BLaER1 treated with 17β-estradiol and CSF1 and Interleukin-3, amounts not matched to agents 10 nM and 100 nM (cell line): ENCODE data around the gene LAMA2.

ENCODE experiments used
- H3K27ac ChIP-seq, 11 experiments: shearing (Covaris generic); formaldehyde crosslinking; 2 replicates each; pipeline ENCODE4 v1.8.1; 2022
- H3K27me3 ChIP-seq, 11 experiments: shearing (Covaris generic); formaldehyde crosslinking; 2 replicates each; pipeline ENCODE4 v1.8.1; 2022
- H3K36me3 ChIP-seq, 11 experiments: shearing (Covaris generic); formaldehyde crosslinking; 2 replicates each; pipeline ENCODE4 v1.8.1; 2022
- H3K4me1 ChIP-seq, 10 experiments: shearing (Covaris generic); formaldehyde crosslinking; 2 replicates each; pipeline ENCODE4 v1.8.1; 2022
- H3K4me2 ChIP-seq, 11 experiments: shearing (Covaris generic); formaldehyde crosslinking; 2 replicates each; pipeline ENCODE4 v1.8.1; 2022
- H3K4me3 ChIP-seq, 10 experiments: shearing (Covaris generic); formaldehyde crosslinking; 2 replicates each; pipeline ENCODE4 v1.8.1; 2022
- H3K9ac ChIP-seq, 11 experiments: shearing (Covaris generic); formaldehyde crosslinking; 2 replicates each; pipeline ENCODE4 v1.8.1; 2022
- H3K9me3 ChIP-seq, 11 experiments: shearing (Covaris generic); formaldehyde crosslinking; replicated peaks in 1 of 11; 2 replicates each; pipeline ENCODE4 v1.8.1; 2022
- H4K20me1 ChIP-seq, 11 experiments: shearing (Covaris generic); formaldehyde crosslinking; 2 replicates each; pipeline ENCODE4 v1.8.1; 2022
- Cebpa-rat ChIP-seq, 11 experiments: shearing (Covaris generic); IDR thresholded peaks; 2 replicates each; pipeline ENCODE4 v1.8.1; 2022

LAMA2 gene

DNA sequence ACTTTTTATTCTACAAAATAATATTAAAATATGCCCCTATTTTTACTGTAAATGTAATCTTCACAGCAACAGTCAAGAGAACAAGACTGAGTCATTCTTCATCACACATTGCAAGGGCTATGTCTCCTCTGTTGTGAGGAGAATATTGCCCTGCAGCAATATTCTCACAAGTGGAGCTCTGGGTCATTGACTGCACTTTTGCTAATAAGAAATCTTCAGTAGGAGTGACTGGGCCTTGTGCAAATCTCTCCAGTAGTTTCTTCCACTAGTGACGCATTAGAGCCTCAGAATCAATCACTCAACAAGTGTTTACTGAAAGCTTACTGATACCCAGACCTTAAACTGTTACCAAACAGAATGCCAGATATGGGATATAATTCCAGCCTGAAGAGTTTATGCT is 49.1 kb downstream of the LAMA2 start:
- H3K4me3 ChIP-seq: no peak overlapping the region
- no peaks in the 10 kb centered on the region for H3K9me3 ChIP-seq
- H3K27me3 ChIP-seq: no peaks in the 10 kb centered on the region
- H3K4me2 ChIP-seq: no peak overlapping the region
- H3K27ac ChIP-seq: no peak overlapping the region
- no peaks in the 10 kb centered on the region for H3K4me1 ChIP-seq
- H3K36me3 ChIP-seq: no peaks in the 10 kb centered on the region
- H4K20me1 ChIP-seq: no peaks in the 10 kb centered on the region
- no peak overlapping the region for H3K9ac ChIP-seq
- no peak for TF ChIP-seq Cebpa-rat (IDR thresholded peaks at IDR 0.05)

GRCh38 chr6:128950864-128951263 is 67.9 kb downstream of the LAMA2 start:
- Histone ChIP-seq H3K27me3 (no peaks in the 10 kb centered on the region), H3K9ac (no peak overlapping the region), H3K36me3 (no peaks in the 10 kb centered on the region), H3K27ac (no peak overlapping the region), H3K4me2 (no peak overlapping the region), H3K4me3 (no peak overlapping the region), H3K4me1 (no peaks in the 10 kb centered on the region), H3K9me3 (no peaks in the 10 kb centered on the region), H4K20me1 (no peaks in the 10 kb centered on the region)
- TF ChIP-seq Cebpa-rat (IDR thresholded peaks at IDR 0.05): no peak

DNA sequence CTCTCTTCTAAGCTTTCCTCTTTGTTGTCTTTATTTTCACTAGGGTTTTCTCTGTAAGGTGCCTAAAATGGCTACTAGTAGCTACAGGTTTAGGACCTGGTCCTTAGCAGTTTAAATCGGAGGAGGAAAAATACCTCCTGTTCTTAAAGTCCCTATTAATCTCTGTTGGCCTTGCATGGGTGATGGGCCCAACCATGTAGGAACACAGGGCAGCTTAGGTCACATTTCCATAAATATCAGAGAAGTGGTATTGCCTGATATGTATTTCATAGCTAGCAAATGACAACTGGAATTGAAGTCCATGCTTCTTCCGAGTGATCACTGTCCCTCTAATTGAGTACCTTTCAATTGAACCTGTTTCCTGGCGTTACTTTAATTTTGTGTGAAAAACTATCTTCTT is 70.0 kb downstream of the LAMA2 start:
- no peaks in the 10 kb centered on the region for H3K9me3 ChIP-seq
- H3K4me3 ChIP-seq: no peak overlapping the region
- no peaks in the 10 kb centered on the region for H3K27me3 ChIP-seq
- no peak overlapping the region for H3K27ac ChIP-seq
- no peak overlapping the region for H3K4me2 ChIP-seq
- H3K4me1 ChIP-seq: no peaks in the 10 kb centered on the region
- no peak overlapping the region for H3K9ac ChIP-seq
- no peaks in the 10 kb centered on the region for H3K36me3 ChIP-seq
- no peaks in the 10 kb centered on the region for H4K20me1 ChIP-seq
- no peak for TF ChIP-seq Cebpa-rat (IDR thresholded peaks at IDR 0.05)

DNA sequence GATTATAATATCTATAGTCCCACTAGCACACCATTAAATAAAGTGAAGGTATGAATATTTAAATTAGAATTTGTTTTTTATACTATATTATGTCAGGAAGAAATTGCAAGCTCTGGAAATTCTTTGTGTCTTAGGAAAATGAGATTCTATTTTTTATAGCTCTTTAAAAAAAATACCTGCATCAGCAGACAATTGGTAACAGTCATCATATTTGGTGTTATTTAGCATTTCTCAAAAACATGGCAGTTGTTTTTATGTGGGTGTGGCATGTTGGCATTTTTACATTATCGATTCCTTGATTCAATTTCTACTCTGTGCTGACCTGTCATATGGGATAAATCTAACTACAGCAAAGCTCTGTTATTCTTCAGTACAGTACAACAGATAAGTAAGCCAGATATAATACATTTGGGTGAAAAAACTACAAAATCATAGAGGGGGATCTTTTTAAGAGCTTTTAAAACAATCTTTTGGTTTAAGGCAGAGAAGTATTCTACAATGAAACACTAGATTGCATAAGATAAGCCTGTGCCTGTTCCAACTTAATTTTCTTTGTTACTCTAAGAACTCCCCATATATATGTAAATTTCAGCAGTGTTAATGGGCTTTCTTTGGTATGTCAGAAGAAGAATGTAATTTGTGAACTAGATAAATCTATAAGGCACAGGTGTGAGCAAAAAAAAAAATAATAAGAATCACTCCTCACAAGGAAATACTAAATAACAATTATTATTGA is 71.5 kb downstream of the LAMA2 start:
- Histone ChIP-seq H3K27me3 (no peaks in the 10 kb centered on the region), H3K27ac (no peak overlapping the region), H3K9ac (no peak overlapping the region), H3K4me3 (no peak overlapping the region), H3K4me1 (no peaks in the 10 kb centered on the region), H3K36me3 (no peaks in the 10 kb centered on the region), H3K4me2 (no peak overlapping the region), H4K20me1 (no peaks in the 10 kb centered on the region), H3K9me3 (no peaks in the 10 kb centered on the region)
- no peak for TF ChIP-seq Cebpa-rat (IDR thresholded peaks at IDR 0.05)

GRCh38 chr6:128963561-128963960 is 80.6 kb downstream of the LAMA2 start:
- no peak overlapping the region for H3K9ac ChIP-seq
- no peak for TF ChIP-seq Cebpa-rat (IDR thresholded peaks at IDR 0.05)
- no peaks in the 10 kb centered on the region for H3K9me3 ChIP-seq

DNA sequence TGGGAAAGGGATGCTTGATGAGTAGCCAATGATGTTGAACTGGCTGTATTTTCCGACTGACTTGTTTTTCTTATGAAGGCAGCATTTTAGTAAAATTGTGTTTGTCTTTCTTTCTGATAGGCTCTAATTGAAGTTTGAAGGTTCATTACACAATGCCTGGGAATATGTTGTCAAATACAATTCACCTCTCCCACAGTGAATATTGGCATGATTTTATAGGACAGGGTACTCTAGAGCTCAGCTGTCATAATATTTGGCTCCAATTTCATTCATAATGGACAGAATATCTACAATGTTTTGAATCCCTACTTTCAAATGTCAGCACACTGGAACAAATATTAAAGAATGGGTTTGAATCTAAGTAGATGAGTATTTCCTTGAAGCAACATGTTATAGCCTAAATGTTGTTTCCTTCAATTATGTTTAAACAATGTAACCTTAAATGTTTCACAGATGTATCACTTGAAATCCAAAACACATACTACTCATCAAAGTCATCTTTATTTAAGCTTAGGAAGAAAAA is 81.4 kb downstream of the LAMA2 start:
- TF ChIP-seq Cebpa-rat (IDR thresholded peaks at IDR 0.05): no peak
- Histone ChIP-seq H3K27me3 (no peaks in the 10 kb centered on the region), H3K4me1 (no peaks in the 10 kb centered on the region), H4K20me1 (no peaks in the 10 kb centered on the region), H3K4me3 (no peak overlapping the region), H3K36me3 (no peaks in the 10 kb centered on the region), H3K9me3 (no peaks in the 10 kb centered on the region), H3K4me2 (no peak overlapping the region), H3K27ac (no peak overlapping the region), H3K9ac (no peak overlapping the region)

More at GRCh38 chr6:128963561-128963960, 80.6 kb downstream of the LAMA2 start:
- H3K27ac ChIP-seq: no peak overlapping the region
- no peaks in the 10 kb centered on the region for H3K27me3 ChIP-seq
- H3K4me1 ChIP-seq: no peaks in the 10 kb centered on the region
- no peaks in the 10 kb centered on the region for H3K36me3 ChIP-seq
- no peak overlapping the region for H3K4me2 ChIP-seq
- no peaks in the 10 kb centered on the region for H4K20me1 ChIP-seq
- H3K4me3 ChIP-seq: no peak overlapping the region

GRCh38 chr6:128964771-128965170 is 81.8 kb downstream of the LAMA2 start:
- TF ChIP-seq Cebpa-rat (IDR thresholded peaks at IDR 0.05): no peak
- Histone ChIP-seq H3K4me3 (no peak overlapping the region), H3K27me3 (no peaks in the 10 kb centered on the region), H3K27ac (no peak overlapping the region), H3K4me1 (no peaks in the 10 kb centered on the region), H3K36me3 (no peaks in the 10 kb centered on the region), H4K20me1 (no peaks in the 10 kb centered on the region), H3K4me2 (no peak overlapping the region), H3K9me3 (no peaks in the 10 kb centered on the region), H3K9ac (no peak overlapping the region)

DNA sequence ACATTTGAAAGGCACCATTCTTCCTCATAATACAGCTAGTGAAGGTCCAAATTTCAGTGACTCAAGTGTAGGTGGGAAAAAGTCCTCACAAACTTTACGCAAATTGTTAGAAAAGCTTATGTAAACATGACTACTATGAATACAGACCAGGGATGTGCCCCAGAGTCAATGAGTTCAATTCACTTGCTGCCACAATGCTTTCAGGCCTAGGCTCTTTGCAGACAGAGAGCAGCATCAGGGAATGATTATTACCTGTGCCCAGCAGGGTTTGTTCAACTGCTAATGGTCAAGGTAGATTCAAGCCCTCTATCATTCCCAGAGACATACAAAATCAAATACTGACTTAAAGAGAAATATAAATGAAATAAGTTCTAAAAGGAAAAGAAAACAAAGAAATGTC is 84.0 kb downstream of the LAMA2 start:
- H4K20me1 ChIP-seq: no peaks in the 10 kb centered on the region
- no peaks in the 10 kb centered on the region for H3K27me3 ChIP-seq
- H3K4me3 ChIP-seq: no peak overlapping the region
- no peaks in the 10 kb centered on the region for H3K4me1 ChIP-seq
- no peak for TF ChIP-seq Cebpa-rat (IDR thresholded peaks at IDR 0.05)
- H3K36me3 ChIP-seq: no peaks in the 10 kb centered on the region
- H3K9me3 ChIP-seq: no peaks in the 10 kb centered on the region
- no peak overlapping the region for H3K9ac ChIP-seq
- H3K27ac ChIP-seq: no peak overlapping the region
- H3K4me2 ChIP-seq: no peak overlapping the region

DNA sequence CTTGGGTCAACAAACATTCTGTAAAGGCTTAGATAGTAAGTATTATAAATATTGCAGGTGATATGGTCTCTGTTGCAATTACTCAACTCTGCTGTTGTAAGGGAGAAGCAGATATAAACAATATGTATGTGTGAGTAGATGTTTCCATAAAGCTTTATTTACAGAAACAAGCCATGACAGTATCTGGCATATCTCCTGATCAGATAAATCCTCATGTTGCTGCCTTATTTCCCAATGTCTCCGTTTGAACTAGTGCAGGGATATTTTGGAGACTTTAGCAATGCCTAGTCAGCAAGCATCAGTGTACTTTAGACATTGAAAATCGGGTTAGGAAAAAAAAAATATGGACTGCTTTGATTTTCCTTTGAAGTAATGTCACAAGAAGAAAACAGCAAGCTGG is 96.1 kb downstream of the LAMA2 start:
- Histone ChIP-seq H3K4me3 (no peak overlapping the region), H3K9ac (no peak overlapping the region), H3K4me2 (no peak overlapping the region), H4K20me1 (no peaks in the 10 kb centered on the region), H3K4me1 (no peaks in the 10 kb centered on the region), H3K27ac (no peak overlapping the region), H3K27me3 (no peaks in the 10 kb centered on the region), H3K36me3 (no peaks in the 10 kb centered on the region), H3K9me3 (no peaks in the 10 kb centered on the region)
- no peak for TF ChIP-seq Cebpa-rat (IDR thresholded peaks at IDR 0.05)

- TF ChIP-seq Cebpa-rat (IDR thresholded peaks at IDR 0.05): no peak
- no peaks in the 10 kb centered on the region for H3K27me3 ChIP-seq
Observed at GRCh38 chr6:128981716-128982115, 98.8 kb downstream of the LAMA2 start.

More at GRCh38 chr6:128981716-128982115, 98.8 kb downstream of the LAMA2 start:
- H3K27ac ChIP-seq: no peak overlapping the region
- no peaks in the 10 kb centered on the region for H3K36me3 ChIP-seq
- no peak overlapping the region for H3K4me2 ChIP-seq
- no peaks in the 10 kb centered on the region for H3K9me3 ChIP-seq
- 0 out of 20 replicates have a peak, but pooled peaks cover 0 to 3% (median 0%) of the 10 kb centered on the region in 10 experiments for H3K4me1 ChIP-seq
- H3K9ac ChIP-seq: no peak overlapping the region
- no peaks in the 10 kb centered on the region for H4K20me1 ChIP-seq
- H3K4me3 ChIP-seq: no peak overlapping the region
